Adrenal gland (tissue), 5 donors: ENCODE data around the gene SCARB1.

Experiments
- POLR2A ChIP-seq, 2 donors: fragments of 450-650 bp; IDR thresholded peaks; one replicate each; pipeline ENCODE4 v1.6.1; 2017; ENCODE audit warnings: antibody characterized with exemption in 2 of 2, mild to moderate bottlenecking in 2 of 2, moderate library complexity in 1 of 2
- TF ChIP-seq, protein P1 (sequence below), 6 experiments: fragments of 450-650 bp in 4 of 6; fragments of 200-600 bp in 2 of 6; sonication (generic) in 1 of 6; IDR thresholded peaks; 1 replicate in 5 of 6; 2 replicates in 1 of 6; pipeline versions ENCODE4 v1.5.1 to v1.8.0; 2016 to 2021; ENCODE audit warnings: antibody characterized with exemption in 6 of 6, mild to moderate bottlenecking in 2 of 6, moderate library complexity in 1 of 6
- donor health status: DM: no; HTN: no; CAD: no.

DNA sequence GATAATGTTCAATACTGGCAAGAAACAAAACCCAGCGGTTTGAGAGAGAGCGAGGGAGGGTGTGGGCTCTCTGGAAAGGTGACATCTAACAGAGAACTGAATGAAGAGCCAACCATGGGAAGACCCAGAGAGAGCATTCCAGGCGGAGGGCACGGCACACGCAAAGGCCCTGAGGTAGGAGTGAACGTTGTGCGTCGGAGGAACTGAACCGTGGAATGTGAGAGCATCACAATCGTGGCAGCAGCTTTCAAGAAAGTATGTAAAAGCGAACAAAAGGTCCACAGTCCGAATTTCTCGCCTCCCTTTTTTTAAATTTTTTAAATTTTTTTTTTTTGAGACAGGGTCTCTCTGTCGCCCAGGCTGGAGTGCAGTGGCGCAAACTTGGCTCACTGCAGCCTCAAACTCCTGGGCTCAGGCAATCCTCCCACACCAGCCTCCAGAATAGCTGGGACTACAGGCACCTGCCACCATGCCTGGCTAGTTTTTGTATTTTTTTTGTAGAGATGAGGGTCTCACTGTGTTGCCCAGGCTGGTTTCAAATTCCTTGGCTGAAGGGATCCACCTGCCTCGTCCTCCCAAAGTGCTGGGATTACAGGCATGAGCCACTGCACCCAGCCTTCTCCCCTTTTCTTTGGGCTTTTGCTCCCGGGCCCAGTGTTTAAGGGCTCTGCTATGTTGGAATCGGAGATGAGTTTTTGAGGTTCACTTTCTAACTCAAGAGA lies 15.3 kb upstream of the SCARB1 start:
- TF ChIP-seq, protein P1, sequence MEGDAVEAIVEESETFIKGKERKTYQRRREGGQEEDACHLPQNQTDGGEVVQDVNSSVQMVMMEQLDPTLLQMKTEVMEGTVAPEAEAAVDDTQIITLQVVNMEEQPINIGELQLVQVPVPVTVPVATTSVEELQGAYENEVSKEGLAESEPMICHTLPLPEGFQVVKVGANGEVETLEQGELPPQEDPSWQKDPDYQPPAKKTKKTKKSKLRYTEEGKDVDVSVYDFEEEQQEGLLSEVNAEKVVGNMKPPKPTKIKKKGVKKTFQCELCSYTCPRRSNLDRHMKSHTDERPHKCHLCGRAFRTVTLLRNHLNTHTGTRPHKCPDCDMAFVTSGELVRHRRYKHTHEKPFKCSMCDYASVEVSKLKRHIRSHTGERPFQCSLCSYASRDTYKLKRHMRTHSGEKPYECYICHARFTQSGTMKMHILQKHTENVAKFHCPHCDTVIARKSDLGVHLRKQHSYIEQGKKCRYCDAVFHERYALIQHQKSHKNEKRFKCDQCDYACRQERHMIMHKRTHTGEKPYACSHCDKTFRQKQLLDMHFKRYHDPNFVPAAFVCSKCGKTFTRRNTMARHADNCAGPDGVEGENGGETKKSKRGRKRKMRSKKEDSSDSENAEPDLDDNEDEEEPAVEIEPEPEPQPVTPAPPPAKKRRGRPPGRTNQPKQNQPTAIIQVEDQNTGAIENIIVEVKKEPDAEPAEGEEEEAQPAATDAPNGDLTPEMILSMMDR (IDR thresholded peaks at IDR 0.05): no peak
- no peak for TF ChIP-seq POLR2A (IDR thresholded peaks at IDR 0.05)
